ENCODE data around the gene PIAS4. TPM values are rescaled to one million over a fixed set of nuclear protein-coding genes. Genes with fewer than 3 reads are reported as not detected.

PIAS4 gene
- total and polyA plus RNA-seq, 2 of the 13 experiments (the other 11 are each of a cell fraction or from before 2014, with no cell fraction given): 9.0 to 20.1 TPM

- TF ChIP-seq TFDP2 (CRISPR knock-in tag; IDR thresholded peaks at IDR 0.05) (no peak), CCAR2 (optimal IDR thresholded peaks at IDR 0.05; ENCODE audit: low read depth, low read length) (no peak), U2AF1 (optimal IDR thresholded peaks at IDR 0.05; ENCODE audit: low read depth, low read length) (peak; percentile 66), ZNF260 (CRISPR knock-in tag; IDR thresholded peaks at IDR 0.05; ENCODE audit: borderline replicate concordance, low read depth) (0 out of 2 replicates have a peak, but pooled peaks have one; percentile 30), RELA (CRISPR knock-in tag; IDR thresholded peaks at IDR 0.05) (no peak), MXD3 (CRISPR knock-in tag; IDR thresholded peaks at IDR 0.05) (no peak), ZNF510 (CRISPR knock-in tag; IDR thresholded peaks at IDR 0.05; ENCODE audit: low read depth) (no peak), ZNF558 (CRISPR knock-in tag; IDR thresholded peaks at IDR 0.05; ENCODE audit: borderline replicate concordance) (0 out of 2 replicates have a peak, but pooled peaks have one; percentile 41), GMEB2 (CRISPR knock-in tag; IDR thresholded peaks at IDR 0.05; ENCODE audit: low read depth) (no peak), ATF6 (CRISPR knock-in tag; conservative IDR thresholded peaks at IDR 0.05) (no peak), ZBTB4 (CRISPR knock-in tag; IDR thresholded peaks at IDR 0.05; ENCODE audit: borderline replicate concordance) (no peak), TEF (CRISPR knock-in tag; IDR thresholded peaks at IDR 0.05) (no peak), HCFC1 (IDR thresholded peaks at IDR 0.05; ENCODE audit: low read depth, low read length) (no peak), CBX2 (IDR thresholded peaks at IDR 0.05; ENCODE audit: low read depth, low read length) (no peak), CBX2 (CRISPR knock-in tag; IDR thresholded peaks at IDR 0.05; ENCODE audit: low read depth) (0 out of 2 replicates have a peak, but pooled peaks have one; percentile 4), ZNF552 (CRISPR knock-in tag; IDR thresholded peaks at IDR 0.05; ENCODE audit: borderline replicate concordance) (no peak), NR2F2 (IDR thresholded peaks at IDR 0.05; ENCODE audit: borderline replicate concordance, low read depth) (no peak), MXI1 (IDR thresholded peaks at IDR 0.05; ENCODE audit: borderline replicate concordance, low read depth, low read length) (0 out of 3 replicates have a peak, but pooled peaks have one; percentile 2), NONO (IDR thresholded peaks at IDR 0.05) (no peak), NONO (CRISPR knock-in tag; conservative IDR thresholded peaks at IDR 0.05) (peak; percentile 65)
Observed at GRCh38 chr19:4058693-4059452, 51.3 kb downstream of the PIAS4 start (continued).

Data from HepG2 (cell line).